ENCODE data around the gene ERFE. TPM values are rescaled to one million over a fixed set of nuclear protein-coding genes. Genes with fewer than 3 reads are reported as not detected.

ERFE gene
- total RNA-seq, 1 experiment from 2014 or later, result 10.3 TPM

GRCh38 chr2:238151628-238152235, 7.0 kb upstream of the ERFE start:
- H3K27me3 ChIP-seq (ENCODE audit: control insufficient read depth, insufficient read depth, low read length), result no peaks in the 10 kb centered on the region
- in situ Hi-C loops (cut with HindIII; ENCODE audit: low pct_unique_long_range_greater_than_20kb, low sequenced_read_pairs), result no loop called here

More at GRCh38 chr2:238151628-238152235, 7.0 kb upstream of the ERFE start:
- Histone ChIP-seq H3K9me3 (ENCODE audit: control insufficient read depth, insufficient read depth, low read depth, low read length) (no peaks in the 10 kb centered on the region), H3K27ac (ENCODE audit: low read length) (no peak overlapping the region), H3K4me3 (ENCODE audit: low read depth in 2 of 2, low read length in 2 of 2) (no peak overlapping the region), H3K4me1 (ENCODE audit: control insufficient read depth, insufficient read depth, low read length) (no peaks in the 10 kb centered on the region), H3K36me3 (ENCODE audit: control insufficient read depth, insufficient read depth, low read length) (no peaks in the 10 kb centered on the region)
- no peak for ATAC-seq
- no TSS peak for BruUV-seq (replicated peaks)
- POLR2A ChIA-PET, result interaction anchor here (0.6 kb wide), 1 partner anchor 80 kb away, joined by 3 read pairs; no protein-coding TSS in a partner anchor
- DNase-seq (ENCODE audit: low read depth, low spot score), result no peak
- CTCF ChIA-PET, result no interaction called here
- TF ChIP-seq CTCF (IDR thresholded peaks at IDR 0.05) (no peak), TCF7L2 (IDR thresholded peaks at IDR 0.05; ENCODE audit: low read depth, low read length) (no peak), SIN3A (IDR thresholded peaks at IDR 0.05; ENCODE audit: borderline replicate concordance, insufficient read depth, low read depth, low read length) (no peak), POLR2AphosphoS5 (IDR thresholded peaks at IDR 0.05; ENCODE audit: low read depth, low read length) (no peak), REST (IDR thresholded peaks at IDR 0.05; ENCODE audit: insufficient read depth in 1 of 2, low read depth in 2 of 2, low read length in 1 of 2) (no peak)
- intact Hi-C loops (cut with micrococcal nuclease; ENCODE audit: unreplicated experiment), result no loop called here
